Esophagus muscularis mucosa (tissue), 3 donors: Measurements from ENCODE around the gene DIAPH3.

ENCODE experiments used
- POLR2AphosphoS5 ChIP-seq, 2 donors: sonication (generic); formaldehyde crosslinking; IDR thresholded peaks; one replicate each; pipeline ENCODE4 v1.6.1; 2017; ENCODE audit warnings: antibody characterized with exemption in 2 of 2
- TF ChIP-seq, protein P1 (sequence below), 3 experiments: fragments of 200-600 bp in 2 of 3; fragments of 450-650 bp in 1 of 3; sonication (generic) in 2 of 3; IDR thresholded peaks; one replicate each; pipeline ENCODE4 v1.5.1; 2017 to 2019; ENCODE audit warnings: antibody characterized with exemption in 3 of 3, mild to moderate bottlenecking in 2 of 3, moderate library complexity in 1 of 3

- TF ChIP-seq, protein P1, sequence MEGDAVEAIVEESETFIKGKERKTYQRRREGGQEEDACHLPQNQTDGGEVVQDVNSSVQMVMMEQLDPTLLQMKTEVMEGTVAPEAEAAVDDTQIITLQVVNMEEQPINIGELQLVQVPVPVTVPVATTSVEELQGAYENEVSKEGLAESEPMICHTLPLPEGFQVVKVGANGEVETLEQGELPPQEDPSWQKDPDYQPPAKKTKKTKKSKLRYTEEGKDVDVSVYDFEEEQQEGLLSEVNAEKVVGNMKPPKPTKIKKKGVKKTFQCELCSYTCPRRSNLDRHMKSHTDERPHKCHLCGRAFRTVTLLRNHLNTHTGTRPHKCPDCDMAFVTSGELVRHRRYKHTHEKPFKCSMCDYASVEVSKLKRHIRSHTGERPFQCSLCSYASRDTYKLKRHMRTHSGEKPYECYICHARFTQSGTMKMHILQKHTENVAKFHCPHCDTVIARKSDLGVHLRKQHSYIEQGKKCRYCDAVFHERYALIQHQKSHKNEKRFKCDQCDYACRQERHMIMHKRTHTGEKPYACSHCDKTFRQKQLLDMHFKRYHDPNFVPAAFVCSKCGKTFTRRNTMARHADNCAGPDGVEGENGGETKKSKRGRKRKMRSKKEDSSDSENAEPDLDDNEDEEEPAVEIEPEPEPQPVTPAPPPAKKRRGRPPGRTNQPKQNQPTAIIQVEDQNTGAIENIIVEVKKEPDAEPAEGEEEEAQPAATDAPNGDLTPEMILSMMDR (IDR thresholded peaks at IDR 0.05), result no peak
- TF ChIP-seq POLR2AphosphoS5 (IDR thresholded peaks at IDR 0.05), result no peak
These were observed 538.6 kb downstream of the DIAPH3 start for GRCh38 chr13:59625111-59625510.
